Activated T-cell treated with anti-CD3 and anti-CD28 coated beads for 48 hours (primary cell): ENCODE results near the gene TNFRSF14.
A peak's percentile ranks its signal among the peaks of the same experiment; 100 is the strongest.
"Not testable (repeated sequence)": the region's sequence is repeated elsewhere in the genome, so short reads cannot be mapped to it uniquely, and the experiment has no call there.

ENCODE experiments used
- DNase-seq: peaks from one replicate; pipeline ENCODE4 v3.0.0-alpha.2; 2020; ENCODE audit warnings: low read depth

The TNFRSF14 gene

GRCh38 chr1:2539312-2539907 is 16.8 kb upstream of the TNFRSF14 start:
- no peak for DNase-seq

- no peak for DNase-seq
Observed at GRCh38 chr1:2540816-2541492, 15.2 kb upstream of the TNFRSF14 start.

- no peak for DNase-seq
Observed at GRCh38 chr1:2541619-2542245, 14.4 kb upstream of the TNFRSF14 start.

GRCh38 chr1:2542246-2542915 is 13.8 kb upstream of the TNFRSF14 start:
- DNase-seq = no peak

- DNase-seq = no peak
Observed at GRCh38 chr1:2543543-2544092, 12.6 kb upstream of the TNFRSF14 start.

GRCh38 chr1:2544093-2544874 is 11.9 kb upstream of the TNFRSF14 start:
- no peak for DNase-seq

- no peak for DNase-seq
Observed at GRCh38 chr1:2544875-2545640, 11.1 kb upstream of the TNFRSF14 start.

GRCh38 chr1:2545754-2546514 is 10.2 kb upstream of the TNFRSF14 start:
- peak; percentile 82 for DNase-seq

GRCh38 chr1:2546515-2547209 is 9.5 kb upstream of the TNFRSF14 start:
- DNase-seq = peak; percentile 85

- peak; percentile 63 for DNase-seq
Observed at GRCh38 chr1:2547210-2548067, 8.7 kb upstream of the TNFRSF14 start.

GRCh38 chr1:2548068-2548589 is 8.0 kb upstream of the TNFRSF14 start:
- peak; percentile 81 for DNase-seq

GRCh38 chr1:2549367-2550029 is 6.7 kb upstream of the TNFRSF14 start:
- DNase-seq = not testable (repeated sequence)

- not testable (repeated sequence) for DNase-seq
Observed at GRCh38 chr1:2550309-2550861, 5.8 kb upstream of the TNFRSF14 start.

- not testable (repeated sequence) for DNase-seq
Observed at GRCh38 chr1:2551544-2551943, 4.6 kb upstream of the TNFRSF14 start.

GRCh38 chr1:2552189-2552588 is 4.0 kb upstream of the TNFRSF14 start:
- DNase-seq = no peak

GRCh38 chr1:2553076-2553475 is 3.1 kb upstream of the TNFRSF14 start:
- DNase-seq = not testable (repeated sequence)

- DNase-seq = no peak
Observed at GRCh38 chr1:2553871-2554620, 2.1 kb upstream of the TNFRSF14 start.
